Non-pigmented ciliary epithelial cell (primary cell): Measurements from ENCODE around the gene TANC1.

Experiments used
- DNase-seq: peaks from one replicate; pipeline ENCODE4 v3.0.0-alpha.2; 2010; ENCODE audit warnings: low read depth

Gene TANC1

DNA sequence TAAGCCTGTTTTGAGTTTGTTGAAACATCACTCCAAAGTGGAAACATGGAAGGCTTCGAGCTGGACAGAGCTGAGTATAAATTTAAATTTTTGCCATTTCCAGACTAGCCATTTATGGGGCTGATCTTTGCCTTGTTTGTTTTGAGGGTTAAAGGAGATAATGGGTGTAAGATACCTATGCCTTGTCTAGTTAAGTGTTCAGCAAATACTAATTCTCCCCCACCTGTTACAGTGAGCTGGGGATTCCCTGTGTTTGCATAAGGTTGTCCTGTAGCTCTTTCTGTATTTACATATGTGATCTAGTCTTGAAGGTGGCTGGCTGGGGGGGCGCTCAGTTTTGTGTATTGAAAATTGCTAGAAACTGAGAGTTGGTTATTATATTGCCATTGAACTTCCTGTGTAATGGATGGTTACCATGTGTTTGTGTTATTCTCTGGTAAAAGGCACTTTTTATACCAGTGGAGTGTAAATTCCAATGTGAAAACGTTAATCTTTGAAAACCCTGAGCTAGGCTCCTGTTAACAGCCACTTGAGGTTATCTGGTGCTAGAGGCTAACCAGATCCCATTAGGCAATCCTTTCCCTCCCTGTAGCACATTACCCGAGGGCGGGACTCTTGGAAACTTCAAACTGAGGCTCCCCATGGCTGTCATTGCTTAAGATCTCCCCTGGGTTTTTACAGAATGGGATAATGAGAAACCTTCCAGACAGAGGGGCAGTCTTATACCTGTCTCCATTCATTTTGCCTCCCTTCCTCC, 26.7 kb downstream of the TANC1 start:
- no peak for DNase-seq

DNA sequence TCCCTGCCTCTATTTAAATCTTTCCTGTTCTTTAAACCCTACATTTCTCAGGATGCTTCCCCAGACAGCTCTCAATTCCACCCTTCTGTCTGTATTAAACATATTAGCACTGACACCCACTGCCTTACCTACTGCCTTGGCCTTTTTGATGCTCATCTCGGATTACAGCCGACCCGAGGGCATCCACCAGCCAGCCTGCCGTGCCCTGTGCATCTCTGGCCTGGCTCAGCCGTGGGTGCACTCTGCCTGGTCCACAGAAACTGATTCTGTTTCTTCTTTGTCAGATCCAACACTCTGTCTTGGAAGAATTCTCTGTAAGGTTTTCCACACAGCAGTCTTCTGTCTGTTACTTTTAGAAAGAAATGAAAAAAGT, 27.2 kb downstream of the TANC1 start:
- no peak for DNase-seq

DNA sequence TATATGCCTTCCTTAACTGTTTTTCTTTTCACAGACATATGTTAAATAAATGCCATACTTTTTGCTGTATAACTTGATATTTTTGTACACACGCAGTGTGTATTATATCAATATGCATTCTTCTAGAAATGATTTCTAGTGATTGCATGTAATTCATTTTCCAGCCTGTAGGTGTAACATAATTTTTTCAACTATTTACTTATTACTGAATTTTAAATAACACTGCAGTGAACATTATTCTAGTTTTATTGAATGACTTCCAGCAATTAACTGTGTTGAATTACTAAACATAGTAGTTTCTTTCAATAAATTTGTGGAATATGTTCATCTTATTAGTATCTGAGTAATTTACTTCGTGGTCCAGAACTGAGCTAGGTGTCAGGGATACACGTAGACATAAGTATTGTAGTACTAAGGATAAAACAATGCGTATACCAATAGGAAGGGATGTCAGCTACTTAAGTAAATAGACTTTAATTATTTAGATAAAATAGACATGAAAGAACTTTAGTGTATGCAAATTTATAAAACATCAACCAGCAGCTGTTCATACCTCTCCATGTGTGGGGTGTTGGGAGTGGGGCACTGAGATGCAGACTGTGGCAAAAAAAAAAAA, 28.0 kb downstream of the TANC1 start:
- DNase-seq = no peak

DNA sequence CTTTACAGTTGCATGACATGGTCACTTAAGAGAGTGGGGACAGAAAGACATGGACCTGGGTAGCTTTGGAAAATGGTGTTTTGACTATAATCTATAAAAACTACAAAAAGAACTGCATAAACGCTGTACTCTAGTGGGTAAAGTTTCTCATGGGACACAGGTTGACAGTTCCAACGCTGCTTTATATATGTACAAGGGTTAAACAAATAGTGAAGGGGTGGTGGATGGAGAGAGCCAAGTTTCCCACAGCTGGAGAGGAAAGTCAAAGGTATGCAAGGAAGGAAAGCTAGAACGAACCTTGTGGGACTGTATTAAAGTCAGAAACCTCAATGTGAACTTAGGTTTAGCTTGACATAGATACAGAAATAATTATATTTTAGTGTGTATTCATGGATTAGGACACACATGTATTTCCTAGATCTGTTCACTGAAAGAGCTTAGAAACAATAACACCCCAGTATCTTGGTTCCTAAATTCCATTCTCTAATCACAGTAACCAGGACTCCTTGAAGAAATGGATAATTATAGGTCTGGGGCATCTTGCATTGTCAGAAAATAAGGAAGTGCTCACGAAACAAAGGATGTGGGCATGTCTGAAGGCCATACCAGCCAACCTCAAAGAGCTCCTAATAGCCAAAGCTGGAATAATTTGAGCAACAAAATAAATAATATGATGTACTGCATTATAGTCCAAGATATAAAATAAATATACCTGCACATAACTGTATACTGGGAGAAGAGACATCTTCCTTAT, 28.8 kb downstream of the TANC1 start:
- DNase-seq = no peak

DNA sequence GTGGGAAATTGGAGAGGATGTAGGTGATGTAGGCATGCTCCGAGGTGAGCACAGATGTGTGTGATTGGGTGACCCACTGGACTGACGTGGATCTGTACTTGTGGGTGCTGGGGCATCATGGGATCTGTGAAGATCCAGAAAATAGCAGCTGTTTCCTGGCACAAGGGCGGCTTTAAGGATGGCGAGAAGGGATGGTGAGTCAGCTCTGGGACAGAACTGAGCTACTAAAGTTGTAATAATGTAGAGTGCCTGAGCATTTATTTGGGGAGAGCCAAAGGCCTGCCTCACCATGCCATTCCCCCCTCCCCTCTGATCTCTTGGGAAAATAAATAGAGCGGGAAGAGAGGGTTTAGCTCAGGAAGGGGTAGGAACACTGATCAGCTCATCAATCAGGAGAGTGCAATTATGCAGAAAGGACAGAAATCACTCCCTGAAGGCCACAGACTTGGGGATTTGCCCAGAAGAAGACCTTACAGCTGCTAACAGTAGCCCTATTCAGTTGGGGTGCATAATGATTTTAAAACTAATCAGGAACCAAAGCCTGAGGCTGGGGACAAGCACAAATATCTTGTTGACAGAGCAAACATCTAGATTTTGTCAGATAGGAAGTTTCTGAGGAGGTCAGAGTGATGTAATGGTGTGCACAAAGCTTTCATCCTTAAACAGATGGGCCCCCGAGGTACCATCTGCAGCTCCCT, 30.3 kb downstream of the TANC1 start:
- no peak for DNase-seq

- no peak for DNase-seq
Measured at GRCh38 chr2:158999458-158999857, 31.0 kb downstream of the TANC1 start.

- no peak for DNase-seq
Measured at GRCh38 chr2:159000072-159000471, 31.6 kb downstream of the TANC1 start.

- no peak for DNase-seq
Measured at GRCh38 chr2:159002462-159003111, 34.1 kb downstream of the TANC1 start.

- no peak for DNase-seq
Measured at GRCh38 chr2:159003555-159003954, 35.1 kb downstream of the TANC1 start.

DNA sequence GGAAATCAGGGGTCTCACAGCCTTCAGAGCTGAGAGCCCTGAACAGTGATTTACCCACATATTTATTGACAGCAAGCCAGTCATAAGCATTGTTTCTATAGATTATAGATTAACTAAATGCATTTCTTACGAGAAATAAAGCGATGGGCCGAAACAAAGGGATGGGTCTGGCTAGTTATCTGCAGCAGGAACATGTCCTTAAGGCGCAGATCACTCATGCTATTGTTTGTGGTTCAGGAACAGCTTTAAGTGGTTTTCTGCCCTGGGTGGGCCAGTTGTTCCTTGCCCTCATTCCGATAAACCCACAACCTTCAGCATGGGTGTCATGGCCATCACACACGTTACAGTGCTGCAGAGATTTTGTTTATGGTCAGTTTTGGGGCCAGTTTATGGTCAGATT, 36.4 kb downstream of the TANC1 start:
- no peak for DNase-seq

DNA sequence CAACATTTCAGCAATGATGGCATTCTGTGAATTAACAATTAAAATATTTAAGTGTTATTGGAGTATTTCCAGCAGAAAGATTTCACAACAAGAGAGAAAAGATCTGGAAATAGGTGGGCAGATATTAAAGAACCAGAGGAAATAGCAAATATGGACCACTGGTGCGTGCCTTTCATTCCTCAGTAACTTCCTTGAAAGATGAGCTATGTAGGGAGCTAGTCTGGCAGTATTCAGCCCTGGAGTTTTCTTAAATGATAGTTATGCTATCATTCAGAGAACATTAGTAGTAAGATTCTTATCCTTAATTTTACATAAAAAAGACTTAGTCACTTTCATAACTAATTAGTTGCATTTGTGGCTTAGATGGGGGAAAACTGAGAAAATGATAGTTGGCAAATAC, 41.5 kb downstream of the TANC1 start:
- DNase-seq = no peak

DNA sequence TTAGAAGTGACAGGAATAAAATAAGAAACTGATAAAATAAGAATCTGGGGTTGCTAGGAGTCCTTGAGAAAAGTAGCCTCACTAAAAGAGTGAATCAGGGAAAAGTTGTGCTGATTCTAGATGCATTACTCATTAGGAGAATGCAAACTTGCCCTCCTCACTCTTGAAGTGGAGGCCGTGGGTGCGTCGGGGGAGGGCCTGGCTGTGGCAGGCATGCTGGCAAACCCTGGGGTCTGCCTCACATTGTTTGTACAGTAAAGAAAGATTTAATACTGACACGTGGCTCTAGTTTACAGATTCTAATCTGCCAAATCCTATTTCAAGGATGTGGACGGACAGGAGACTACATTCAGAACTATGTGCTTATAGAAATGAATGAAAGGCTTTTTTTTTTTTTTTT, 41.9 kb downstream of the TANC1 start:
- DNase-seq = no peak

DNA sequence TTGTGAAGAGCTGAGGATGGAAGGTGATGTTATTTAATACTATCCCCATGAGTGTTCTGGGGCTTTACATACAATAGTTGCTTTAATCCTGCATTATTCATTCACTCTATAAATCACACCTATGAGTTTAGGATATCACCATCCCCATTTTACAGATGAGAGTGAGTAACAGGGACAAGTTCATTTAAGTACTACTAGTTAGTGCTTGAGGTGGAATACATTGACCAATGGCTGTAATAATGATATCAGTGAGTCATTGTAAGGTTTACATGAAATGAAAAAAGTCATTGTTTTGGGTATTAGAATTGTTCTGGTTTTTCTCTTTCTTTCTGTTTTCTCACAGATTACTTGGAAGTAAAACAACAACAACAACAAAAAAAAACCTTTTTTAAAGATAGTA, 42.5 kb downstream of the TANC1 start:
- DNase-seq = no peak

DNA sequence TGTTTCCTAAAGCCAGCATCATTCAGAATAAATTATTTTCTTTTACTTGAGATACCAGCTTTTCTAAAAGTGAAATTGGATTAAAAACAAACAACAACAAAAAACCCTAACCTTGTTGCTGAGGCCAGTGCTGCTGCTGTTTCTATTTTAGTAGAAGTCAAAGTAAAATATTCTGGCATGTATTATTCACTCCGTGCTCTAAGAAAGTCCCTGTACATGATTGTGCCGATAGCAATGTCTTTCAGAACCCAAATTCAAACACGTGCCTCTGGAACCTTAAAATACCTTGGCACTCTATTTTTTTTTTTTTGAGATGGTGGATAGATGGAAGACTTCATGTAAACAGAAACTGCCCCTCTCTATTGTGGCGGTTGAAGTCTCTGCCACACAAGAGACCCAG, 43.7 kb downstream of the TANC1 start:
- no peak for DNase-seq

DNA sequence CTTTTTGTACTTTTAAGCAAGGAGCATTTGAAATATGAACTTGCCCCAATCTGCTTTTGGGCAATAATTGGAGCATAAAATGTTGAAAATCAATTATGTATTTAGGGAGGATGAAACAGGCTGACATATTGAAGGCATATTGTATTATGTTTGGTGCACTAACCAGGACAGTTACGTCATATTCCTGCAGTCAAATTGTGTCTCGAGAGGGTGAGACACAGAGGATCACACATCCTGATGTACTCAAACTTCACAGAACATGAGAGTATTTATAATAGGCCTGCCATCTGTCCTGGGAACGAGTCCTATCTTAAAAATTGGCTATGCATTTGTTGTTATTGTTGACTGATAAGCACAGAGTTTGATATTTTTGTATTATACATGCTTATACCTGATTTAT, 44.7 kb downstream of the TANC1 start:
- DNase-seq = no peak

GRCh38 chr2:159015174-159015573, 46.7 kb downstream of the TANC1 start:
- DNase-seq = no peak

GRCh38 chr2:159015823-159016222, 47.4 kb downstream of the TANC1 start:
- no peak for DNase-seq

- DNase-seq = no peak
Measured at GRCh38 chr2:159017837-159018236, 49.4 kb downstream of the TANC1 start.

GRCh38 chr2:159019021-159019420, 50.6 kb downstream of the TANC1 start:
- no peak for DNase-seq

DNA sequence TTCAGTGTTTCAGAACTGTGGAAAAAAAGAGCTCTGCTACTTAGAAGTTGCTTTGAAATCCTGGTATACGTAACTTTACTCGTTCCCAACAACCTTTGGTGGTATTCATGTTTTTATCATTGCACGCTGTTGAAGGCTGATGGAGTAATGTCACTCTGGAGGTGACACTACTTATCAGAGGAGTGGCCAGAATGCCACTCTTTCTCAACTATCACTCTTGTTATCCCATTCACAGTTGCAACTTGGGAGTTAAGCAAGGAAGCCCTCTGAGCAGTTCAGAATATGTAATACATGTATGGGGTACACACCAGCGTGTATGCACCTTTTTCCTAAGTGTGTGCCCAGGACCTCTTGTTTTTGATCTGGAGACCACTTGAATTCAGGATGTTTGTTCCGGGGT, 53.6 kb downstream of the TANC1 start:
- no peak for DNase-seq

DNA sequence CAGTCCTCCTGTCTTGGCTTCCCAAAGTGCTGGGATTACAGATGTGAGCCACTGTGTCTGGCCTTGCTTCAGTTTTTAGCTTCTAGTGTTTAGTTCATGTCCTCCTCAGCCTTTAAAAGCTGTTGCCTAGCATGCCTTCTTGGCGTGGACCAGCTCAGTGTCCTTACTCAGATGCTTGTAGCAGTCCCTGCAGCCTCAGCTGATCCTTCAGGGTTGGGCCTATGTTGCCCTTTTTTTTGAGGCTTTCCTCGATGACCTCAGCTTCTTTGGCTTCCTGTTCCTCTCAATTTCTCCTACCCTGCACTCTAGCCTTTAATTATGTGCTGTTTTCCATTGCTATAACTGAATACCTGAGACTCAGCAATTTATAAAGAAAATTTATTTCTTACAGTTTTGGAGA, 57.7 kb downstream of the TANC1 start:
- DNase-seq = no peak

- no peak for DNase-seq
Measured at GRCh38 chr2:159028776-159029175, 60.3 kb downstream of the TANC1 start.
